Choroid plexus epithelial cell (primary cell): ENCODE results near the gene ACTL10.

Experiments used
- DNase-seq: peaks from one replicate; pipeline ENCODE4 v3.0.0-alpha.2; 2010; ENCODE audit warnings: low read depth
- H3K4me3 ChIP-seq: 2 replicates; pipeline ENCODE4 v1.5.1; 2011; ENCODE audit warnings: low read depth, mild to moderate bottlenecking, control low read depth, low read length, moderate library complexity
- CTCF ChIP-seq: conservative IDR thresholded peaks from 2 replicates; pipeline ENCODE4 v1.5.1; 2011; ENCODE audit warnings: low read depth, mild to moderate bottlenecking, control low read depth, inconsistent platforms, low read length, moderate library complexity

Gene ACTL10

DNA sequence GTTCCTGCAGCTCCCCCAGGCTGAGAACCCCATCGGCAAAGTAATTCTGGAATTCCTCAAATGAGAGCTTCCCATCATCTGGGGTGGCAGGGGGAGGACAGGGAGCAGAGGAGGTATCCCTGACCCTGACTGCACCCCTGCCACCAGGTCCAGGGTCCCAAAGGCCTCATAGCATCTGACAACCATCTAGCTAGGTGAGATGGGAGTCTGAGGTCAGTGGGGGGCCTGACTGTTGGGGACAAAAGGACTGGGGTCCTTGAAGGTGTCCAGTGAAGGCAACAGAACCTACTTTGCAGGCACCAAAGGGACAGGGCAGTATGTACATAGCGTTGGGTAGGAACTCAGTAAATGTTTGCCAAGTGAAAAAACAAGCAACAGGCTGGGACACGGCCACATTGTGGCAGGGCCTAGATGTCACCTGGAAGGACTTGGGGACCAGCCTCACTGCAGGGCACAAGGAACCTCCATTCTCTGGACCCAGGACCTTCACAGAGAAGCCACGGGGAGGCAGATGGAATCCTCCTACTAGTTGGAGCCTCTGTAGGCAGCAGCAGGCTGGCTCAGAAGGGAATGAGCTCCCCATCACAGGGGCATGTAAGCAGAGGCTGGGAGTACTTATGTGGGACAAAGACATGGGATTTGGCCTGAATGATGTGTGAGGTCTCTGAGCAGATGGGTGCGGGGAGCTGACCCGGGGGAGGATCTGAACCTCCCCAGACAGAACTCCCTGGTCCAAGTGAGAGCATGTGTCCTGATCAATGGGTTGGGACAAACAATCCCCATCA is 4.2 kb downstream of the ACTL10 start:
- no peak for DNase-seq
- no peak overlapping the region for H3K4me3 ChIP-seq
- no peak for TF ChIP-seq CTCF

- peak overlapping the region; percentile 72 for H3K4me3 ChIP-seq
- no peak for DNase-seq
- TF ChIP-seq CTCF, result no peak
Observed at GRCh38 chr20:33671573-33672288, 5.0 kb downstream of the ACTL10 start.

- TF ChIP-seq CTCF, result no peak
- H3K4me3 ChIP-seq, result peak overlapping the region; percentile 72
- peak; percentile 60 for DNase-seq
Observed at GRCh38 chr20:33672426-33673113, 5.8 kb downstream of the ACTL10 start.

- no peak for DNase-seq
- no peak for TF ChIP-seq CTCF
- H3K4me3 ChIP-seq, result peak overlapping the region; percentile 72
Observed at GRCh38 chr20:33673114-33673409, 6.3 kb downstream of the ACTL10 start.

DNA sequence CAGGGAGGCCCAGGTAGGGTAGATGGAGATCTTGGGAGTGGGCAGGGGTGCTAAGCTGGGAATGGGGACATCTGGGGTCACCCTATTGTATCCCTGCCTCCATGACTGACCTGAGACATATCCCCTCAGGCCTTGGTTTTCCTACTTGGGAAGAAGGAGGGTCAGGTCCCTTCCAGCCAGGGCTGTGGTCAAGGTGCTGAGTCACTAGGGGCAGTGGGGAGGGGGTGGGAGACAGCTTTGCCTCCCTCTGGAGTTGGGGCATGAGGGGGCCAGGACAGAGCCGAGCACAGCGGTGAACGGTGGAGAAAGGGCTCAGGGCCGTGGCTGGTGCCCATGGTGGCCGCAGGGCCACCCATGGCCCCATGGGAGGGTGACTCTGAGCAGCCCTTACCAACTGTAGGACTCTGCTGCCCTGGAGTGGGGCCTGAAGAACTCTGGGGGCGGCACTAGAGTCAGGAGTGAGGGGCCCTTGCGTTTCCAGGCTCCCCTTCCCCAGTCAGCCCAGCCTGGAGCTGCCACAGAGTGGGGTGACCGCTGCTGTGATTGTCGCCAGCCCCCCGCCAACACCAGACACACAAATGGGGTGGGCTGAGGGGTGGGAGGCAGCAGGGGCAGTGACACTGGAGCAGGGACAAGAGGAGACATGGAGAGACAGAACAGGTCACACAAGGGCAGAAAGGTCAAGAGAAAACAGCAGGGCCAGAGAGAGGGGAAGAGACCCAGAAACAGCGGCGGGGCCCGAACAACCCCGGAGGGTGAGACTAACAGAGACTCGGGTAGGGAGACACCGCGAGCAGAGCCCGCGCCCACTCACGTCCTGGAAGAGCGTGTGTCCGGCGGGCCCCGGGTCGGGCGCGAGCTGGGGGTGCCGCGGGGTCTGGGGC is 6.9 kb downstream of the ACTL10 start:
- no peak for TF ChIP-seq CTCF
- peak overlapping the region; percentile 72 for H3K4me3 ChIP-seq
- DNase-seq, result no peak

GRCh38 chr20:33674294-33675135 is 7.8 kb downstream of the ACTL10 start, which contains the start of gene NECAB3:
Gene NECAB3, minus strand, starts transcription at chr20:33674428. Its CDS starts 76 bp downstream, at chr20:33674352.
- no peak for TF ChIP-seq CTCF
- peak; percentile 71 for DNase-seq
- peak within 1 kb of the TSS; percentile 72 for H3K4me3 ChIP-seq
